ENCODE data around the gene TENM4. TPM values are rescaled to one million over a fixed set of nuclear protein-coding genes. Genes with fewer than 3 reads are reported as not detected.

TENM4 gene
- polyA plus RNA-seq, 1 of the 3 experiments (the other 2 are of a cell fraction), result 16.7 TPM

- Histone ChIP-seq H3K36me3 (replicated peaks in 1 of 2; ENCODE audit: control insufficient read depth in 1 of 2, insufficient read depth in 2 of 2, low read length in 1 of 2) (no peaks in the 10 kb centered on the region), H3K4me3 (ENCODE audit: low read depth in 2 of 2, low read length in 1 of 2) (no peak overlapping the region), H3K79me2 (ENCODE audit: insufficient read depth) (peaks cover 26% of the 10 kb centered on the region; the same call in 1 of the 2 replicates), H3K4me1 (ENCODE audit: control insufficient read depth in 1 of 2, insufficient read depth in 2 of 2, low read depth in 1 of 2, low read length in 1 of 2) (peaks cover 8 to 40% of the 10 kb centered on the region in 2 experiments), H3K9me2 (no peaks in the 10 kb centered on the region), H3K9me3 (no peaks in the 10 kb centered on the region), H3K4me2 (0 out of 2 replicates have a peak overlapping the region, but pooled peaks have one; percentile 26), H3F3A (replicated peaks; ENCODE audit: insufficient read depth) (peaks cover 14% of the 10 kb centered on the region), H3K27ac (ENCODE audit: low read depth in 2 of 2, low read length in 1 of 2) (no peak overlapping the region), H3K9ac (no peak overlapping the region), H3K27me3 (ENCODE audit: insufficient read depth) (no peaks in the 10 kb centered on the region), H4K20me1 (ENCODE audit: insufficient read depth) (no peaks in the 10 kb centered on the region), H2AFZ (ENCODE audit: low read depth) (no peak overlapping the region)
- DNase-seq, result no peak
- ChIA-PET CTCF (interaction anchor here (1.0 kb wide), 1 partner anchor 20 kb away, joined by 3 read pairs; no protein-coding TSS in a partner anchor), POLR2A (no interaction called here)
- no peak for TF ChIP-seq YY1 (IDR thresholded peaks at IDR 0.05; ENCODE audit: low read depth)
- TF ChIP-seq FOXM1 (IDR thresholded peaks at IDR 0.05; ENCODE audit: low read depth), result no peak
- no peak for TF ChIP-seq IRF3 (IDR thresholded peaks at IDR 0.05; ENCODE audit: low read depth, low read length)
- TF ChIP-seq EP300 (IDR thresholded peaks at IDR 0.05; ENCODE audit: borderline replicate concordance in 1 of 2, low read depth in 1 of 2, low read length in 1 of 2), result no peak
- TF ChIP-seq USF2 (IDR thresholded peaks at IDR 0.05; ENCODE audit: borderline replicate concordance, low read depth, low read length), result no peak
- TF ChIP-seq CHD2 (IDR thresholded peaks at IDR 0.05; ENCODE audit: low read length, partially characterized antibody), result no peak
- no peak for TF ChIP-seq SIN3A (IDR thresholded peaks at IDR 0.05; ENCODE audit: borderline replicate concordance, low read depth, low read length)
- no peak for TF ChIP-seq SMC3 (IDR thresholded peaks at IDR 0.05; ENCODE audit: low read depth, low read length)
- TF ChIP-seq ELF1 (IDR thresholded peaks at IDR 0.05), result no peak
- TF ChIP-seq RCOR1 (IDR thresholded peaks at IDR 0.05; ENCODE audit: low read length), result no peak
- TF ChIP-seq, protein P1, sequence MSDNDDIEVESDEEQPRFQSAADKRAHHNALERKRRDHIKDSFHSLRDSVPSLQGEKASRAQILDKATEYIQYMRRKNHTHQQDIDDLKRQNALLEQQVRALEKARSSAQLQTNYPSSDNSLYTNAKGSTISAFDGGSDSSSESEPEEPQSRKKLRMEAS (IDR thresholded peaks at IDR 0.05; ENCODE audit: low read depth), result no peak
- no peak for TF ChIP-seq FOXJ3 (CRISPR knock-in tag; IDR thresholded peaks at IDR 0.05)
- TF ChIP-seq POLR2AphosphoS5 (IDR thresholded peaks at IDR 0.05; ENCODE audit: low read depth, low read length), result no peak
Measured at GRCh38 chr11:79396001-79396400, 44.8 kb downstream of the TENM4 start.

DNA sequence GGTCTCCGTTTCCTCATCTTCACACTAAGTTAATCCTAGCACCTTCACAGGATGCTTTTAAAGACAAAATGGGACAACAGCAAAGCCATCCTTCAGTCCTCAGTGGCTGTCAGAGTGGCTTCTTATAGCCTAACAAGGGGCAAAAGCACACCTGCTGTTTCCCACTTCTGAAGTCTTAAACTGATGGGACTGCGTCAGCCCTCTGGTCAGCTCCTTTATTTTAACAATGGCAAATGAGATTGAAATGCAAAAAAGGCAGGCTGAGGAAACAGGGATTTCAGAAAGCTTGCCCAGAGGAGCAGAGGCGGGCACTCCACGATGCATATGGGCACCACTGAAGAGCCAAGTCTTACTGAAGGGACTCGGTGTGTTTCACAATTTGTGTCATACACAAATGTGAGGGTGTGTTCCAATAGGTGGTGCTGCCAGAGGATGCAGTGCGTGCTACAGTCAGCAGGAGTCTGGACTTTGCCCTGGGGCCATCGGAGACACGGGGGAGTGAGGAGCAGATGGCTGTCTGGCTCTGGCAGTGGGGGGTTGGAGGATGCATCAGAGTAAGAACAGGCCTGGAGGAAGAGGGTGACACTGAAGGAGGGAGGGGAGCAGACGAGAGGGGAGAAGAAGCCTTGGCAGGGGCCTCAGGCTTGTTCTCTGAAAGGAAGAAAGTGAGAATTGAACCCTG lies 47.3 kb downstream of the TENM4 start:
- Histone ChIP-seq H3K9me2 (no peaks in the 10 kb centered on the region), H3K27me3 (ENCODE audit: insufficient read depth) (no peaks in the 10 kb centered on the region), H3K79me2 (ENCODE audit: insufficient read depth) (peaks cover 14% of the 10 kb centered on the region; the same call in 1 of the 2 replicates), H4K20me1 (ENCODE audit: insufficient read depth) (no peaks in the 10 kb centered on the region), H3K4me1 (ENCODE audit: control insufficient read depth in 1 of 2, insufficient read depth in 2 of 2, low read depth in 1 of 2, low read length in 1 of 2) (peaks cover 8 to 30% of the 10 kb centered on the region in 2 experiments), H2AFZ (ENCODE audit: low read depth) (no peak overlapping the region), H3F3A (replicated peaks; ENCODE audit: insufficient read depth) (peaks cover 14% of the 10 kb centered on the region), H3K9ac (no peak overlapping the region), H3K4me3 (ENCODE audit: low read depth in 2 of 2, low read length in 1 of 2) (no peak overlapping the region), H3K36me3 (replicated peaks in 1 of 2; ENCODE audit: control insufficient read depth in 1 of 2, insufficient read depth in 2 of 2, low read length in 1 of 2) (no peaks in the 10 kb centered on the region), H3K9me3 (no peaks in the 10 kb centered on the region), H3K4me2 (no peak overlapping the region), H3K27ac (ENCODE audit: low read depth in 2 of 2, low read length in 1 of 2) (peak overlapping the region in 1 of 2 experiments; percentile 79; a peak in 2 of 4 replicates)
- WGBS (ENCODE audit: low lambda C conversion rate), result 44% methylated on average over 9 of the region's 9 CpGs
- POLR2A ChIA-PET, result no interaction called here
- DNase-seq, result peak; percentile 77
- CTCF ChIA-PET, result interaction anchor here (0.6 to 1.8 kb wide), 12 partner anchors 16 to 678 kb away, joined by 3 to 5 read pairs (median 4); no protein-coding TSS in a partner anchor
- TF ChIP-seq IRF3 (IDR thresholded peaks at IDR 0.05; ENCODE audit: low read depth, low read length) (no peak), NFIC (IDR thresholded peaks at IDR 0.05; ENCODE audit: borderline replicate concordance) (no peak), FOXM1 (IDR thresholded peaks at IDR 0.05; ENCODE audit: low read depth) (no peak), TCF12 (IDR thresholded peaks at IDR 0.05) (peak; percentile 29; the same call in 1 of the 2 replicates), YY1 (IDR thresholded peaks at IDR 0.05; ENCODE audit: low read depth) (no peak), ELF1 (IDR thresholded peaks at IDR 0.05) (no peak), FOXJ3 (CRISPR knock-in tag; IDR thresholded peaks at IDR 0.05) (peak; percentile 86), CTCF (IDR thresholded peaks at IDR 0.05) (no peak), ZBTB33 (IDR thresholded peaks at IDR 0.05; ENCODE audit: borderline replicate concordance, low read depth) (no peak)

Data from SK-N-SH (cell line).